HG02884 (cell line): Measurements from ENCODE around the gene LAMA2.
"Not testable (repeated sequence)": the region's sequence is repeated elsewhere in the genome, so short reads cannot be mapped to it uniquely, and the experiment has no call there.

ENCODE experiments used
- ATAC-seq: cut with Tn5 transposase; IDR thresholded peaks from one replicate; pipeline ENCODE4 v1.9.1; 2021; ENCODE audit warnings: mild to moderate bottlenecking, moderate library complexity; ENCODE audit not compliant: unreplicated experiment

The LAMA2 gene

GRCh38 chr6:129114636-129115391 lies 231.9 kb downstream of the LAMA2 start:
- ATAC-seq = no peak

- ATAC-seq = no peak
Measured at GRCh38 chr6:129115471-129115870, 232.5 kb downstream of the LAMA2 start.

- ATAC-seq = no peak
Measured at GRCh38 chr6:129117355-129117754, 234.4 kb downstream of the LAMA2 start.

- ATAC-seq = no peak
Measured at GRCh38 chr6:129120856-129121638, 238.1 kb downstream of the LAMA2 start.

- ATAC-seq = no peak
Measured at GRCh38 chr6:129124347-129124746, 241.4 kb downstream of the LAMA2 start.

GRCh38 chr6:129130106-129130505 lies 247.2 kb downstream of the LAMA2 start:
- no peak for ATAC-seq

GRCh38 chr6:129130959-129131681 lies 248.2 kb downstream of the LAMA2 start:
- ATAC-seq = no peak

- ATAC-seq = no peak
Measured at GRCh38 chr6:129133770-129134192, 250.8 kb downstream of the LAMA2 start.

- ATAC-seq = no peak
Measured at GRCh38 chr6:129134535-129134934, 251.6 kb downstream of the LAMA2 start.

- no peak for ATAC-seq
Measured at GRCh38 chr6:129135451-129135850, 252.5 kb downstream of the LAMA2 start.

- no peak for ATAC-seq
Measured at GRCh38 chr6:129136751-129137150, 253.8 kb downstream of the LAMA2 start.

- no peak for ATAC-seq
Measured at GRCh38 chr6:129138739-129139405, 255.9 kb downstream of the LAMA2 start.

GRCh38 chr6:129140526-129140925 lies 257.6 kb downstream of the LAMA2 start:
- no peak for ATAC-seq

- ATAC-seq = no peak
Measured at GRCh38 chr6:129141499-129141898, 258.6 kb downstream of the LAMA2 start.

GRCh38 chr6:129146902-129147301 lies 264.0 kb downstream of the LAMA2 start:
- ATAC-seq = no peak

GRCh38 chr6:129150507-129150906 lies 267.6 kb downstream of the LAMA2 start:
- ATAC-seq = no peak

- ATAC-seq = no peak
Measured at GRCh38 chr6:129153257-129153656, 270.3 kb downstream of the LAMA2 start.

GRCh38 chr6:129159242-129159641 lies 276.3 kb downstream of the LAMA2 start:
- not testable (repeated sequence) for ATAC-seq

GRCh38 chr6:129162605-129163004 lies 279.7 kb downstream of the LAMA2 start:
- no peak for ATAC-seq

GRCh38 chr6:129163551-129163950 lies 280.6 kb downstream of the LAMA2 start:
- ATAC-seq = no peak

- no peak for ATAC-seq
Measured at GRCh38 chr6:129164032-129164431, 281.1 kb downstream of the LAMA2 start.
